Kidney (tissue), 14 donors: ENCODE data around the gene RAB27B. TPM values are rescaled to one million over a fixed set of nuclear protein-coding genes. Genes with fewer than 3 reads are reported as not detected.

Experiments used
- DNase-seq, 5 donors: peaks; one replicate each; pipeline ENCODE4 v3.0.0-alpha.2; 2013 to 2020
- FAIRE-seq: peaks from 2 replicates; lab custom pipeline; 2012; peaks lifted over from hg19 to GRCh38; lab: Jason Lieb, UNC
- H3K27ac ChIP-seq, 2 donors: one replicate each; pipeline ENCODE4 v1.7.0; 2013; ENCODE audit warnings: low read depth in 2 of 2, low read length in 2 of 2, inconsistent platforms in 1 of 2
- H3K27me3 ChIP-seq: one replicate; pipeline ENCODE4 v1.7.1; 2013; ENCODE audit warnings: low read length, inconsistent platforms; ENCODE audit not compliant: control insufficient read depth, insufficient read depth
- H3K36me3 ChIP-seq, 3 donors: one replicate each; pipeline versions ENCODE4 v1.7.0 to v1.7.1; 2013; ENCODE audit warnings: low read length in 3 of 3, control low read depth in 1 of 3, inconsistent platforms in 1 of 3; ENCODE audit not compliant: insufficient read depth in 3 of 3, control insufficient read depth in 2 of 3
- H3K4me1 ChIP-seq, 3 donors: one replicate each; pipeline versions ENCODE4 v1.7.0 to v1.7.1; 2013; ENCODE audit warnings: low read length in 3 of 3, inconsistent platforms in 1 of 3, low read depth in 1 of 3; ENCODE audit not compliant: control insufficient read depth in 2 of 3, insufficient read depth in 2 of 3
- H3K4me3 ChIP-seq, 3 donors: one replicate each; pipeline versions ENCODE4 v1.7.0 to v1.8.1; 2013; ENCODE audit warnings: low read length in 3 of 3, control low read depth in 1 of 3, inconsistent platforms in 1 of 3
- H3K9ac ChIP-seq, 3 donors: one replicate each; pipeline versions ENCODE4 v1.7.0 to v1.7.1; 2013; ENCODE audit warnings: low read length in 3 of 3, control low read depth in 1 of 3, inconsistent platforms in 1 of 3
- H3K9me3 ChIP-seq, 3 donors: one replicate each; pipeline versions ENCODE4 v1.7.0 to v1.7.1; 2013; ENCODE audit warnings: low read length in 3 of 3, control low read depth in 1 of 3, inconsistent platforms in 1 of 3; ENCODE audit not compliant: control insufficient read depth in 2 of 3, insufficient read depth in 1 of 3
- intact Hi-C: fragments of 100-400 bp; cut with DNase I; formaldehyde crosslinking; loops from one replicate; pipeline ENCODE4 v1.11.1; 2022
- polyA plus RNA-seq: library from polyadenylated mRNA; stranded (reverse); fragments of 350-450 nt; fragmentation: Illumina TruSeq; extraction: RNeasy Lipid Tissue Mini Kit (QIAGEN cat#74804); gene quantifications from one replicate; pipeline ENCODE4 v1.2.3, GENCODE V29; 2014; ENCODE audit warnings: low read depth, low replicate concordance; ENCODE audit not compliant: insufficient read depth
- total RNA-seq: library from RNA; stranded (reverse); fragmentation: NEBNext Ultra II Directional; extraction: Animal tissue kit (Norgen Biotek cat#: 25700); gene quantifications from one replicate; pipeline ENCODE4 v1.2.1, GENCODE V29; 2021
- TF ChIP-seq, protein P1 (sequence below): IDR thresholded peaks from 3 replicates; pipeline ENCODE4 v1.5.1; 2012; ENCODE audit warnings: mild to moderate bottlenecking, moderate library complexity, borderline replicate concordance; ENCODE audit not compliant: insufficient read depth; ENCODE audit errors: extremely low read depth
- donor health status: control.
- donor health status: control.
- donor health status: control.
- donor health status: control.
- donor health status: control.
- donor health status: DM: yes; HTN: yes; CAD: no.
- donor health status: Normal renal cell carcinoma (clear cell type).

Gene RAB27B
- total and polyA plus RNA-seq, 2 donors from 2014 or later = 0.32 to 4.1 TPM

DNA sequence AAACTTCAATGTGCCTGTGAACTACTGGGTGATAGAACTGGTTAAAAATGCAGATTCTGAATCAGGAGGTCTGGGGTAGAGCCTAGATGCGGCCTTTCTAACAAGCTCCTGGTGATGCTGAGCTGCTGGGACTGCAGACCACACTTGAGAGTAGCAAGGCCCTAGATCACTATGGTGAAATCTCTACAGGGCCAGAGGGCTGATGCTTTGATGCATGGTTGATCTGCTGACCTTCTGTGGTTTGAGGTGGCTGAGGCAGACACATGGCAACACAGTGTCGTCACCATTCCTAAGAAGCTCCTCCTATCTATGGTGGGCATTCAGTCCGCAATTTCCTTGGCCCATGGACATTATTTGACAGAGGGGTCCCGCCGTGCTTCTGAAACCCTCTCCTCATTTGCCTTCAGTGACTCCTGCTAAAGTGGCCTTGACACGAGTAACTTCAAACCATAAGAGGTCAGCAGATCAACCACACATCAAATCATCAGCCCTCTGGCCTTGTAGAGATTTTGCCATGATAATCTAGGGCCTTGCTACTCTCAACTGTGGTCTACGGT, 111.2 kb downstream of the RAB27B start:
- no peaks in the 10 kb centered on the region for H3K4me1 ChIP-seq
- no peaks in the 10 kb centered on the region for H3K36me3 ChIP-seq
- no peaks in the 10 kb centered on the region for H3K27me3 ChIP-seq
- TF ChIP-seq, protein P1, sequence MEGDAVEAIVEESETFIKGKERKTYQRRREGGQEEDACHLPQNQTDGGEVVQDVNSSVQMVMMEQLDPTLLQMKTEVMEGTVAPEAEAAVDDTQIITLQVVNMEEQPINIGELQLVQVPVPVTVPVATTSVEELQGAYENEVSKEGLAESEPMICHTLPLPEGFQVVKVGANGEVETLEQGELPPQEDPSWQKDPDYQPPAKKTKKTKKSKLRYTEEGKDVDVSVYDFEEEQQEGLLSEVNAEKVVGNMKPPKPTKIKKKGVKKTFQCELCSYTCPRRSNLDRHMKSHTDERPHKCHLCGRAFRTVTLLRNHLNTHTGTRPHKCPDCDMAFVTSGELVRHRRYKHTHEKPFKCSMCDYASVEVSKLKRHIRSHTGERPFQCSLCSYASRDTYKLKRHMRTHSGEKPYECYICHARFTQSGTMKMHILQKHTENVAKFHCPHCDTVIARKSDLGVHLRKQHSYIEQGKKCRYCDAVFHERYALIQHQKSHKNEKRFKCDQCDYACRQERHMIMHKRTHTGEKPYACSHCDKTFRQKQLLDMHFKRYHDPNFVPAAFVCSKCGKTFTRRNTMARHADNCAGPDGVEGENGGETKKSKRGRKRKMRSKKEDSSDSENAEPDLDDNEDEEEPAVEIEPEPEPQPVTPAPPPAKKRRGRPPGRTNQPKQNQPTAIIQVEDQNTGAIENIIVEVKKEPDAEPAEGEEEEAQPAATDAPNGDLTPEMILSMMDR = no peak
- H3K4me3 ChIP-seq = no peak overlapping the region
- DNase-seq (no peak), FAIRE-seq (no peak)
- no peak overlapping the region for H3K27ac ChIP-seq
- no peak overlapping the region for H3K9ac ChIP-seq
- intact Hi-C loops = no loop called here
- no peaks in the 10 kb centered on the region for H3K9me3 ChIP-seq

DNA sequence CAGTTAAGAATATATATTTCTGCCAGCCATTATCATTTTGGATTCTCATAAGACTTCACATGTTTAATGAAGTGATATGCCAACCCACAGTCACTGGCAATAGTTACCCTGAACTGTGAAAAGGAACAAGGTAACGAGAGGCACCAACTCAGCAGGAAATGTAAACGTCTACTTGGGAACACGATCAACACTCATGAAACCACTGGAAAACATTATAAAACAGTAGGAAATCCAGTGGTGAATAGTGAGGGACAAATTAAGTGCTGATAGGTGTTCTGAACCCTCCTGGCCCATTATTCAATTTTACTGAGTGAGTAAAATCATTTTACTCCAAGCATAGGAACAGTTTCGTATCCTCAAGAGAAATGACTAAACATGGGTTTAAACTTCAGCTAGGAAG, 113.9 kb downstream of the RAB27B start:
- H3K27me3 ChIP-seq = no peaks in the 10 kb centered on the region
- no peaks in the 10 kb centered on the region for H3K36me3 ChIP-seq
- no peak for FAIRE-seq

DNA sequence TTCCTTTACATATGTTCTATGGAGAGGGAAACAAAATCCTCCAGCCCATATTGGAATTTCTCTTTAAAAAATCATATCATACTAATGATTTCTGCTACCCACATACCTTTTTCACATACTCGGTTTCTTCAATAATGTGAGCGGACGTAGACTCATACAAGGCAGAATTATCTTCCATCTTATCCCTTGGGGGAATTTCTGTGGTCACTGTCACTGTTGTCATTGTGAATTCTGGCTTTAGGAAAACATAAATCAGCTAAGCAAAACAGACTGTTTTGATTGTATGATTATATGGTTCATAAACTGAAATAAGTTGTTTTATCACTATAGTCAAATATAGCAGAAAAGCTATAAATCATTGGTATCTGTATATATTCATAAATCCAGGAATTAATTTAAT, 114.3 kb downstream of the RAB27B start:
- no peak for FAIRE-seq
- intact Hi-C loops = no loop called here
- H3K4me1 ChIP-seq = no peaks in the 10 kb centered on the region

More for the DNA sequence above, 113.9 kb downstream of the RAB27B start:
- H3K9me3 ChIP-seq = no peaks in the 10 kb centered on the region
- no peak overlapping the region for H3K27ac ChIP-seq
- no peak for DNase-seq
- H3K4me1 ChIP-seq = no peaks in the 10 kb centered on the region
- intact Hi-C loops = no loop called here
- H3K9ac ChIP-seq = no peak overlapping the region
- TF ChIP-seq, protein P1 = no peak
- no peak overlapping the region for H3K4me3 ChIP-seq

More for the DNA sequence above, 114.3 kb downstream of the RAB27B start:
- Histone ChIP-seq H3K4me3 (no peak overlapping the region), H3K27ac (no peak overlapping the region), H3K27me3 (no peaks in the 10 kb centered on the region), H3K9ac (no peak overlapping the region), H3K9me3 (no peaks in the 10 kb centered on the region), H3K36me3 (no peaks in the 10 kb centered on the region)
- no peak for DNase-seq
- TF ChIP-seq, protein P1 = no peak

Other genes with a start within 250 kb of the RAB27B start
- not detected for gene DYNAP, start 237.2 kb upstream of the RAB27B start, total RNA-seq
- gene DYNAP, start 237.2 kb upstream of the RAB27B start, polyA plus RNA-seq = not detected
- 6.1 TPM for gene CCDC68, start 131.0 kb downstream of the RAB27B start, total RNA-seq
- gene CCDC68, start 131.0 kb downstream of the RAB27B start, polyA plus RNA-seq = 2.6 TPM